ENCODE measurements around the gene MMP24.

Gene MMP24

DNA sequence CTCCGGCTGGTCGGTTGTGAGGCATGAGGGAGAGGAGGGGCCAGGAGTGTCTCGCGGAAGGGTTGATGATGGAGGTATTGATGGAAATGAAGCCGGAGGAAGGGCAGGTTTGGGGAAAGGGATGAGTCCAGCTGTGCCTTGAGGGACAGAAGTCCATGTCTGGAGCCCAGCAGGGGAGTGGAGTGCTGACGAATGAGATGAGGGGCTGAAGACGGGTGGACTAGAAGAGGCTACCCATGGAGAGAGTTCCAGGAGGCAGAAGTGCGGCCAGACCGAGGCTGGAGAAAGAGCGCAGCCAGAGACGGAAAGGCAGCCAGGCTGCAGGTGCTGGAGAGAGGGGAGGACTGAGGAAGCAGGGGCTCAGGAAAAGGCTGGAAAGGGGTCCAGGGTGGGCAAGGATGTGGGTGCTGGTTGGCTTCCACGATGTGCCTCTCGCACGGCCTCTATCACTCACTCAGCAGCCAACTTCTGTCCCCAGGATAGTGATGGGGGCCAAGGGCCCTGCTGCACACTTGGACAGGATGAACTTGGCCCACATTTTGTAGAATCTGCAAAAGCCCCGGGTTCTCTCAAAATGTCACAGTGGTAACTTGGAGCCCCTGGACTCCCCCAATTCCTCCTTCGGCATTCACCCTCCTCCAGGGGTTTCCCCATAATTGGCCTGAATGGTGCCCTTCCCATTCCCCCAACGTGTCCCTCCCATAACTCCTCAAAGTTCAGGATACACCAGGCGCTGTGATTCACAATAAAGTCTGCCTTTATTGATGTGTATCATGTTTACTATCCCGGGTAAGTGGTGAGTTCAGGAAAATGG lies 58.7 kb downstream of the MMP24 start:
- Histone ChIP-seq H3K27ac (ENCODE audit: low read length) (peak overlapping the region; percentile 87), H3K27me3 (ENCODE audit: low read depth, low read length) (no peaks in the 10 kb centered on the region), H3K4me3 (ENCODE audit: low read depth in 1 of 2, low read length in 2 of 2) (peak overlapping the region; percentile 91 to 99), H3K36me3 (ENCODE audit: control insufficient read depth in 1 of 2, insufficient read depth in 2 of 2, low read length in 2 of 2) (peaks cover 7 to 8% of the 10 kb centered on the region in 2 donors), H3K9me3 (ENCODE audit: control insufficient read depth in 1 of 2, low read length in 2 of 2) (no peaks in the 10 kb centered on the region), H3K4me1 (ENCODE audit: control insufficient read depth in 1 of 2, insufficient read depth in 2 of 2, low read length in 2 of 2) (peaks cover 5 to 8% of the 10 kb centered on the region in 2 donors)

DNA sequence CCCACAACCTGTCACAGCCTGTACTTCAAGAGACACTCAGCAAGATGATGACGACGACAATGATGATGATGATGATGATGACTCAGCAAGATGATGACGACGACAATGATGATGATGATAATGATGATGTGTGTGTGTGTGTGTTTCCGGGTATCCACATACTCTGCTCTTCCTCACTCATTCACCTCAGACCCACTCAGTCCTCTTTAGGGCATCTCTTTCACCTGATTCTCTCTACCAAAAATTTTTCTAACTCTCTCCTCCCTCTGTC lies 59.3 kb downstream of the MMP24 start:
- Histone ChIP-seq H3K4me1 (ENCODE audit: control insufficient read depth in 1 of 2, insufficient read depth in 2 of 2, low read length in 2 of 2) (peaks cover 5 to 8% of the 10 kb centered on the region in 2 donors), H3K9me3 (ENCODE audit: control insufficient read depth in 1 of 2, low read length in 2 of 2) (no peaks in the 10 kb centered on the region), H3K27ac (ENCODE audit: low read length) (no peak overlapping the region), H3K4me3 (ENCODE audit: low read depth in 1 of 2, low read length in 2 of 2) (no peak overlapping the region), H3K36me3 (ENCODE audit: control insufficient read depth in 1 of 2, insufficient read depth in 2 of 2, low read length in 2 of 2) (peaks cover 1 to 3% of the 10 kb centered on the region in 2 donors), H3K27me3 (ENCODE audit: low read depth, low read length) (no peaks in the 10 kb centered on the region)

DNA sequence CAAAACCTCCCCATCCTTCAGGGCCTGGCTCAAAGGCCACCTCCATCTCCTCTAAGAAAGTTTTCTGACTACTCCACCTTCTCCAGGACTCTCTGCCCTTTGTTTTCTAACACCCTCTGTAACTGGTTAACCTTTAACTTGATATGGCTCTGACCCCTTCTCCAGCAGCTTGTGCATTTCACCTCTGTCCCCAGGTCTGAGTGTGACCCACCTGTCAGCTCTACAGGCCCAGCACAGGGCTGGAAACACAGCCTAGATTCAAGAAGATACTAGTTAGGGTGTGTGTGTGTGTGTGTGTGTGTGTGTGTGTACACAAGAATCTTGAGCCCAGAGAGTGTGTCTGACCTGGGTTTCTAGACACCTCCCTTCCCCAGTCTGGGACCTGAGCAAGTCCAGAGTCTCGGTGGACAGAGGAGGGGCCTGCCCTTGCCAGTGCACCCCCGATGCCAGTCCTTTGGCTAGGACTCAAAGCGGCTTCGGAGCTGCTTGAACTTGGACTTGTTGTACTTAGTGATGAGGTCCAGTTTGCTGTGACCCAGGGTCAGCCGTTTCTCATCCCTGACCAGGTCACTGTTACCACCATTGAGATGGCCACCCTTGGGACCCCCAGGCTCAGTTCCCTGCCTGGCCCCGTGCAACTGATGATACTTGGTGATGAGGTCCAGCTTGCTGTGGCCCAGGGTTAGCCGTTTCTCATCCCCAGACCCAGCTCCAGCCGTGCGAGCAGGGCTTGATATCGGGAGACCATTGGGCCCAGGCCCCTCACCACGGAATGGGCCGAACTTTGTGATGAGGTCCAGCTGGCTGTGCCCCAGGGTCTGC lies 59.8 kb downstream of the MMP24 start:
- Histone ChIP-seq H3K9me3 (ENCODE audit: control insufficient read depth in 1 of 2, low read length in 2 of 2) (no peaks in the 10 kb centered on the region), H3K4me1 (ENCODE audit: control insufficient read depth in 1 of 2, insufficient read depth in 2 of 2, low read length in 2 of 2) (peaks cover 5 to 8% of the 10 kb centered on the region in 2 donors), H3K4me3 (ENCODE audit: low read depth in 1 of 2, low read length in 2 of 2) (no peak overlapping the region), H3K36me3 (ENCODE audit: control insufficient read depth in 1 of 2, insufficient read depth in 2 of 2, low read length in 2 of 2) (no peaks in the 10 kb centered on the region), H3K27me3 (ENCODE audit: low read depth, low read length) (no peaks in the 10 kb centered on the region), H3K27ac (ENCODE audit: low read length) (no peak overlapping the region)

DNA sequence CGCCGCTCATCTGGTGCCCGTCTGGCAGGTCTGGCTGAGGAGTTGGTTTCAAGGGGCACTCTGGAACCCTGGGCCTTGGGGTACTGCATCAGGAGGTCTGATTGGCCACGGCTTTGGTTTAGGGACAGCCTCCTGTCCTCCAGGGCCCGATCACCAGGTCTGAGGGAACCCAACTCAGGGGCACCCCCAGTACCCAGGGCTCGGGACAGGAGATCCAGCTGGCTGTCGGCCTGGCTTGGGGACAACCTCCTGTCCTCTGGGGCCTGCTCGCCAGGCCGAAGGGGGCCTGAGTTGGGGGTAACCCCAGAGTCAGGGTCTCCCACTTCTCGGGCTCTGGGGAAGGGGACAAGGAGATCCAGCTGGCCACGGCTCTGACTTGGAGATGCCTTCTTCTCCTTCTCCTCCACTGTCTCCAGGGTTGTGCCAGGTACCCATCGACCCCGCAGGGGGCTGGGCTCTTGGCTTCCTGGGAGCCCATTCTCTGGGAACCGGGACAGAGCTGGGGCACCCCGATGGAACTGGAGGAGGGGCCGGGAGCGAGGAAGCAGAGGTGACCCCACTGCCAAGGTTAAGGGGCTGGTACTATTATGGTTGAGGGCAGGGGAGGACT lies 60.5 kb downstream of the MMP24 start:
- Histone ChIP-seq H3K27me3 (ENCODE audit: low read depth, low read length) (no peaks in the 10 kb centered on the region), H3K27ac (ENCODE audit: low read length) (no peak overlapping the region), H3K4me3 (ENCODE audit: low read depth in 1 of 2, low read length in 2 of 2) (no peak overlapping the region), H3K9me3 (ENCODE audit: control insufficient read depth in 1 of 2, low read length in 2 of 2) (no peaks in the 10 kb centered on the region), H3K4me1 (ENCODE audit: control insufficient read depth in 1 of 2, insufficient read depth in 2 of 2, low read length in 2 of 2) (peaks cover 5 to 8% of the 10 kb centered on the region in 2 donors), H3K36me3 (ENCODE audit: control insufficient read depth in 1 of 2, insufficient read depth in 2 of 2, low read length in 2 of 2) (no peaks in the 10 kb centered on the region)

GRCh38 chr20:35287509-35288324 lies 61.2 kb downstream of the MMP24 start:
- no peaks in the 10 kb centered on the region for H3K9me3 ChIP-seq (ENCODE audit: control insufficient read depth in 1 of 2, low read length in 2 of 2)
- H3K4me3 ChIP-seq (ENCODE audit: low read depth in 1 of 2, low read length in 2 of 2), result no peak overlapping the region
- H3K36me3 ChIP-seq (ENCODE audit: control insufficient read depth in 1 of 2, insufficient read depth in 2 of 2, low read length in 2 of 2), result no peaks in the 10 kb centered on the region
- no peaks in the 10 kb centered on the region for H3K27me3 ChIP-seq (ENCODE audit: low read depth, low read length)
- H3K4me1 ChIP-seq (ENCODE audit: control insufficient read depth in 1 of 2, insufficient read depth in 2 of 2, low read length in 2 of 2), result peaks cover 5 to 8% of the 10 kb centered on the region in 2 donors
- no peak overlapping the region for H3K27ac ChIP-seq (ENCODE audit: low read length)

- no peaks in the 10 kb centered on the region for H3K27me3 ChIP-seq (ENCODE audit: low read depth, low read length)
- peaks cover 3 to 4% of the 10 kb centered on the region in 2 donors for H3K4me1 ChIP-seq (ENCODE audit: control insufficient read depth in 1 of 2, insufficient read depth in 2 of 2, low read length in 2 of 2)
- H3K4me3 ChIP-seq (ENCODE audit: low read depth in 1 of 2, low read length in 2 of 2), result no peak overlapping the region
- H3K36me3 ChIP-seq (ENCODE audit: control insufficient read depth in 1 of 2, insufficient read depth in 2 of 2, low read length in 2 of 2), result no peaks in the 10 kb centered on the region
- H3K27ac ChIP-seq (ENCODE audit: low read length), result no peak overlapping the region
- no peaks in the 10 kb centered on the region for H3K9me3 ChIP-seq (ENCODE audit: control insufficient read depth in 1 of 2, low read length in 2 of 2)
Measured at GRCh38 chr20:35288325-35289060, 62.0 kb downstream of the MMP24 start.

GRCh38 chr20:35290186-35290886 lies 63.8 kb downstream of the MMP24 start:
- Histone ChIP-seq H3K36me3 (ENCODE audit: control insufficient read depth in 1 of 2, insufficient read depth in 2 of 2, low read length in 2 of 2) (no peaks in the 10 kb centered on the region), H3K4me3 (ENCODE audit: low read depth in 1 of 2, low read length in 2 of 2) (no peak overlapping the region), H3K4me1 (ENCODE audit: control insufficient read depth in 1 of 2, insufficient read depth in 2 of 2, low read length in 2 of 2) (no peaks in the 10 kb centered on the region)

DNA sequence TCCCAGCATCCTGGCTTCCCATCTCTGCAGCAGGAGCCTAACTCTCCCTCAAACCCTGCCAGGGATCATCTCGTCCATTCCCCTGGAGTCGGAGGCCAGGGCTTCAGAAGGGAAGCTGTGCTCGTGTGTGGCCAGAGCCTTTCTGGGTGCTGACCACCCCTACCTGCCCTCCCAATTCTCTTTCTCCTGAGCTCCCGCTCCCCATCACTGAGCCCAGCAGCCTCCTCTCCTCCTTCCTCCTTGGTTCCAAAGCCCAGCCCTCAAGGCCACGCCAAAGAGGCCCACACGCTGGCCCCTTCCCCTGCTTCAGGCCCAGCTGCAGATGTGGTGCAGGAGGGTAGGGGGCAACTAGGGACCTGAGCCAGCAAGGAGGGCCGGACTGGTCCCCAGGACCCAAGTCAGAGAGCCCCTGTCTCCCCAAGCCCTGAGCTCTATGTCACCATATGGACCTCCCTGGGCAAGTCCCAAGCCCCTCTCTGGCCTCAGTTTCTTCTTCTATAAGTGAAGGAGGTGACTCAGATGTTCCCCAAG lies 64.5 kb downstream of the MMP24 start:
- no peaks in the 10 kb centered on the region for H3K9me3 ChIP-seq (ENCODE audit: control insufficient read depth in 1 of 2, low read length in 2 of 2)
- H3K27me3 ChIP-seq (ENCODE audit: low read depth, low read length), result no peaks in the 10 kb centered on the region
- H3K36me3 ChIP-seq (ENCODE audit: control insufficient read depth in 1 of 2, insufficient read depth in 2 of 2, low read length in 2 of 2), result no peaks in the 10 kb centered on the region
- H3K4me3 ChIP-seq (ENCODE audit: low read depth in 1 of 2, low read length in 2 of 2), result no peak overlapping the region
- H3K4me1 ChIP-seq (ENCODE audit: control insufficient read depth in 1 of 2, insufficient read depth in 2 of 2, low read length in 2 of 2), result no peaks in the 10 kb centered on the region
- no peak overlapping the region for H3K27ac ChIP-seq (ENCODE audit: low read length)

More at GRCh38 chr20:35290186-35290886, 63.8 kb downstream of the MMP24 start:
- Histone ChIP-seq H3K9me3 (ENCODE audit: control insufficient read depth in 1 of 2, low read length in 2 of 2) (no peaks in the 10 kb centered on the region), H3K27ac (ENCODE audit: low read length) (no peak overlapping the region), H3K27me3 (ENCODE audit: low read depth, low read length) (no peaks in the 10 kb centered on the region)

- Histone ChIP-seq H3K9me3 (ENCODE audit: control insufficient read depth in 1 of 2, low read length in 2 of 2) (no peaks in the 10 kb centered on the region), H3K4me1 (ENCODE audit: control insufficient read depth in 1 of 2, insufficient read depth in 2 of 2, low read length in 2 of 2) (no peaks in the 10 kb centered on the region), H3K36me3 (ENCODE audit: control insufficient read depth in 1 of 2, insufficient read depth in 2 of 2, low read length in 2 of 2) (no peaks in the 10 kb centered on the region), H3K27ac (ENCODE audit: low read length) (no peak within 1 kb of the TSS), H3K4me3 (ENCODE audit: low read depth in 1 of 2, low read length in 2 of 2) (no peak within 1 kb of the TSS), H3K27me3 (ENCODE audit: low read depth, low read length) (no peaks in the 10 kb centered on the region)
Measured at GRCh38 chr20:35291654-35292503, 65.4 kb downstream of the MMP24 start, which contains the start of gene FAM83C. Gene FAM83C, minus strand, starts transcription at chr20:35292425. Its CDS starts 121 bp downstream, at chr20:35292304.

Data from muscle layer of duodenum (tissue), 2 donors.